DND-41 (cell line): Measurements from ENCODE around the gene IGSF22.

Experiments
- EZH2 ChIP-seq: IDR thresholded peaks from 3 replicates; pipeline ENCODE4 v1.6.1; 2012; ENCODE audit warnings: borderline replicate concordance, low read depth, mild to moderate bottlenecking, moderate library complexity, low read length, inconsistent platforms; ENCODE audit not compliant: severe bottlenecking
- TF ChIP-seq, protein P1 (sequence below): IDR thresholded peaks from 2 replicates; pipeline ENCODE4 v1.5.1; 2012; ENCODE audit warnings: borderline replicate concordance, low read length, moderate library complexity, mild to moderate bottlenecking; ENCODE audit not compliant: poor library complexity, severe bottlenecking; ENCODE audit errors: extremely low read depth

DNA sequence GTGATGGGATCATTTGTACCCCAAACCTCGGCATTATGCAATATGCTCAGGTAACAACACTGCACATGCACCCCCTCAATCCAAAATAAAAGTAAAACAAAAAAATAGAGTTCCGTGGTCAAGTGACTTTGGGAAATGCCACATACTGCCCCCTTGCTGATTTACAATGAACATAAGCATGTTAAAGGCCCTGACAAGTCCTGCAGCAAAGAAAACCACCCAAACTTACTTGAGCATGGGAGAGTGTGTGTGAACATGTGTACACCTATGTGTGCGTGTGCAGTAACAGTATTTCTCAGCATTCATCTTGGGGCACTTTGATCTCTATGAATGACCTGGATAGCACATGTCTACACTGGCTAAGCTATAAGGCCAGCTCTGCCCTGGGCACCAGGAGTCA, 15.8 kb upstream of the IGSF22 start:
- TF ChIP-seq, protein P1, sequence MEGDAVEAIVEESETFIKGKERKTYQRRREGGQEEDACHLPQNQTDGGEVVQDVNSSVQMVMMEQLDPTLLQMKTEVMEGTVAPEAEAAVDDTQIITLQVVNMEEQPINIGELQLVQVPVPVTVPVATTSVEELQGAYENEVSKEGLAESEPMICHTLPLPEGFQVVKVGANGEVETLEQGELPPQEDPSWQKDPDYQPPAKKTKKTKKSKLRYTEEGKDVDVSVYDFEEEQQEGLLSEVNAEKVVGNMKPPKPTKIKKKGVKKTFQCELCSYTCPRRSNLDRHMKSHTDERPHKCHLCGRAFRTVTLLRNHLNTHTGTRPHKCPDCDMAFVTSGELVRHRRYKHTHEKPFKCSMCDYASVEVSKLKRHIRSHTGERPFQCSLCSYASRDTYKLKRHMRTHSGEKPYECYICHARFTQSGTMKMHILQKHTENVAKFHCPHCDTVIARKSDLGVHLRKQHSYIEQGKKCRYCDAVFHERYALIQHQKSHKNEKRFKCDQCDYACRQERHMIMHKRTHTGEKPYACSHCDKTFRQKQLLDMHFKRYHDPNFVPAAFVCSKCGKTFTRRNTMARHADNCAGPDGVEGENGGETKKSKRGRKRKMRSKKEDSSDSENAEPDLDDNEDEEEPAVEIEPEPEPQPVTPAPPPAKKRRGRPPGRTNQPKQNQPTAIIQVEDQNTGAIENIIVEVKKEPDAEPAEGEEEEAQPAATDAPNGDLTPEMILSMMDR = peak; percentile 27
- TF ChIP-seq EZH2 = no peak
